H9 (cell line): ENCODE measurements around the gene RNF217. TPM values are rescaled to one million over a fixed set of nuclear protein-coding genes. Genes with fewer than 3 reads are reported as not detected.

Experiments
- DNase-seq: peaks from one replicate; pipeline ENCODE4 v3.0.0-alpha.2; 2017
- H2AFZ ChIP-seq: one replicate; pipeline ENCODE4 v1.6.1; 2013; ENCODE audit warnings: mild to moderate bottlenecking, low read length, control low read depth, moderate library complexity
- H2AK5ac ChIP-seq: 2 replicates; pipeline ENCODE4 v1.6.1; 2013; ENCODE audit warnings: low read length, control low read depth, mixed read lengths; ENCODE audit not compliant: insufficient read length
- H2BK120ac ChIP-seq: one replicate; pipeline ENCODE4 v1.6.1; 2013; ENCODE audit warnings: low read depth, mild to moderate bottlenecking, low read length, control low read depth, inconsistent platforms; ENCODE audit not compliant: poor library complexity, severe bottlenecking
- H2BK12ac ChIP-seq: 2 replicates; pipeline ENCODE4 v1.6.1; 2013; ENCODE audit warnings: low read length, control low read depth, mixed read lengths, low read depth; ENCODE audit not compliant: insufficient read length
- H2BK15ac ChIP-seq: 2 replicates; pipeline ENCODE4 v1.6.1; 2013; ENCODE audit warnings: low read depth, low read length, control low read depth
- H2BK20ac ChIP-seq: one replicate; pipeline ENCODE4 v1.6.1; 2013; ENCODE audit warnings: low read depth, mild to moderate bottlenecking, low read length, control low read depth, inconsistent platforms; ENCODE audit not compliant: poor library complexity, severe bottlenecking
- H2BK5ac ChIP-seq: 2 replicates; pipeline ENCODE4 v1.6.1; 2013; ENCODE audit warnings: low read length, control low read depth, mixed read lengths; ENCODE audit not compliant: insufficient read length
- H3K14ac ChIP-seq: 2 replicates; pipeline ENCODE4 v1.6.1; 2013; ENCODE audit warnings: low read length, control low read depth; ENCODE audit not compliant: insufficient read depth
- H3K18ac ChIP-seq: 2 replicates; pipeline ENCODE4 v1.6.1; 2013; ENCODE audit warnings: low read depth, mild to moderate bottlenecking, mixed read lengths, low read length, control low read depth; ENCODE audit not compliant: insufficient read length
- H3K23ac ChIP-seq: 2 replicates; pipeline ENCODE4 v1.6.1; 2013; ENCODE audit warnings: low read length, control low read depth, mixed read lengths, low read depth; ENCODE audit not compliant: insufficient read length
- H3K23me2 ChIP-seq: 2 replicates; pipeline ENCODE4 v1.6.1; 2013; ENCODE audit warnings: low read depth, mild to moderate bottlenecking, mixed read lengths, low read length, control low read depth; ENCODE audit not compliant: insufficient read length, poor library complexity, severe bottlenecking
- H3K27ac ChIP-seq: 2 replicates; pipeline ENCODE4 v1.5.1; 2013; ENCODE audit warnings: low read length, control low read depth, mixed read lengths, low read depth; ENCODE audit not compliant: insufficient read length
- H3K27me3 ChIP-seq: 2 replicates; pipeline ENCODE4 v1.6.1; 2013; ENCODE audit warnings: low read length, control low read depth, inconsistent platforms; ENCODE audit not compliant: insufficient read depth
- H3K4ac ChIP-seq: 2 replicates; pipeline ENCODE4 v1.6.1; 2013; ENCODE audit warnings: low read depth, mild to moderate bottlenecking, control low read depth, inconsistent platforms, low read length, moderate library complexity
- H3K4me1 ChIP-seq: 2 replicates; pipeline ENCODE4 v1.6.1; 2013; ENCODE audit warnings: low read length, control low read depth, inconsistent platforms; ENCODE audit not compliant: insufficient read depth
- H3K4me2 ChIP-seq: 2 replicates; pipeline ENCODE4 v1.6.1; 2013; ENCODE audit warnings: low read length, control low read depth, mixed read lengths; ENCODE audit not compliant: insufficient read length, insufficient read depth
- H3K56ac ChIP-seq: 2 replicates; pipeline ENCODE4 v1.6.1; 2013; ENCODE audit warnings: low read depth, mild to moderate bottlenecking, mixed read lengths, low read length, control low read depth; ENCODE audit not compliant: insufficient read length
- H3K79me1 ChIP-seq: 2 replicates; pipeline ENCODE4 v1.6.1; 2013; ENCODE audit warnings: low read depth, mild to moderate bottlenecking, moderate library complexity, low read length, control low read depth, inconsistent platforms; ENCODE audit not compliant: insufficient read depth, poor library complexity, severe bottlenecking
- H3K79me2 ChIP-seq: 2 replicates; pipeline ENCODE4 v1.6.1; 2013; ENCODE audit warnings: low read length, control low read depth, inconsistent platforms; ENCODE audit not compliant: insufficient read depth
- H3K9ac ChIP-seq: 2 replicates; pipeline ENCODE4 v1.6.1; 2013; ENCODE audit warnings: low read length, control low read depth, mixed read lengths; ENCODE audit not compliant: insufficient read length; ENCODE audit errors: extremely low read depth
- H3K9me3 ChIP-seq: one replicate; pipeline ENCODE4 v1.6.1; 2013; ENCODE audit warnings: low read depth, low read length, inconsistent platforms; ENCODE audit not compliant: control insufficient read depth
- H3T11ph ChIP-seq: one replicate; pipeline ENCODE4 v1.6.1; 2013; ENCODE audit warnings: mild to moderate bottlenecking, low read length, control low read depth, inconsistent platforms
- H4K20me1 ChIP-seq: one replicate; pipeline ENCODE4 v1.6.1; 2013; ENCODE audit not compliant: control insufficient read depth, insufficient read length, insufficient read depth
- H4K5ac ChIP-seq: 2 replicates; pipeline ENCODE4 v1.6.1; 2013; ENCODE audit warnings: low read depth, mild to moderate bottlenecking, mixed read lengths, low read length, control low read depth; ENCODE audit not compliant: insufficient read length
- H4K8ac ChIP-seq: replicated peaks from 2 replicates; pipeline ENCODE4 v1.6.1; 2013; ENCODE audit warnings: low read length, control low read depth, mixed read lengths, low read depth; ENCODE audit not compliant: insufficient read length
- H4K91ac ChIP-seq: 2 replicates; pipeline ENCODE4 v1.6.1; 2013; ENCODE audit warnings: low read depth, mild to moderate bottlenecking, moderate library complexity, mixed read lengths, low read length, control low read depth; ENCODE audit not compliant: insufficient read length
- H3K27ac Mint-ChIP-seq, 3 experiments: 2 replicates in 2 of 3; 3 replicates in 1 of 3; pipeline ENCODE4 v1.8.0; 2020 to 2021; ENCODE audit warnings: mixed read lengths in 3 of 3, mild to moderate bottlenecking in 1 of 3, moderate library complexity in 1 of 3
- H3K27me3 Mint-ChIP-seq: 2 replicates; pipeline ENCODE4 v1.8.0; 2021; ENCODE audit warnings: low read depth, mild to moderate bottlenecking, moderate library complexity, mixed read lengths
- H3K36me3 Mint-ChIP-seq, 3 experiments: 2 replicates in 2 of 3; 3 replicates in 1 of 3; pipeline ENCODE4 v1.8.0; 2020 to 2021; ENCODE audit warnings: low read depth in 3 of 3, mixed read lengths in 3 of 3; ENCODE audit not compliant: insufficient read depth in 1 of 3
- H3K4me1 Mint-ChIP-seq, 2 experiments: 2 replicates each; pipeline ENCODE4 v1.8.0; 2020; ENCODE audit warnings: mixed read lengths in 2 of 2
- H3K4me3 Mint-ChIP-seq, 2 experiments: 2 replicates in 1 of 2; 3 replicates in 1 of 2; pipeline ENCODE4 v1.8.0; 2020 to 2021; ENCODE audit warnings: mild to moderate bottlenecking in 2 of 2, mixed read lengths in 2 of 2, moderate library complexity in 1 of 2
- H3K9me3 Mint-ChIP-seq, 2 experiments: 2 replicates in 1 of 2; 3 replicates in 1 of 2; pipeline ENCODE4 v1.8.0; 2020; ENCODE audit warnings: mild to moderate bottlenecking in 2 of 2, mixed read lengths in 2 of 2, moderate library complexity in 1 of 2
- CTCF ChIP-seq: fragments of 200-600 bp; sonication (generic); conservative IDR thresholded peaks from 3 replicates; pipeline ENCODE4 v1.8.0; 2021; ENCODE audit warnings: antibody characterized with exemption, mild to moderate bottlenecking
- WGBS: extraction: QIAGEN DNeasy Blood & Tissue Kit; methylation state at CpG from one replicate; pipeline ENCODE4 v1.1.7; 2013; ENCODE audit warnings: missing lambda C conversion rate, low lambda C conversion rate, mixed read lengths; ENCODE audit not compliant: insufficient read length; ENCODE audit errors: extremely low coverage; 5-methylcytosine and 5-hydroxymethylcytosine counted together
- total RNA-seq: library from RNA; stranded (reverse); gene quantifications from 2 replicates; pipeline ENCODE4 v1.2.1, GENCODE V29; 2021

RNF217 gene
- total RNA-seq, 1 experiment from 2014 or later, result 9.6 TPM

- Histone ChIP-seq H3K23me2 (no peaks in the 10 kb centered on the region), H2AFZ (no peak overlapping the region), H4K20me1 (no peaks in the 10 kb centered on the region), H3K27me3 (no peaks in the 10 kb centered on the region), H4K8ac (no peak overlapping the region), H2BK15ac (no peak overlapping the region), H3T11ph (no peak overlapping the region), H3K56ac (no peak overlapping the region), H4K91ac (no peak overlapping the region), H3K18ac (no peak overlapping the region), H3K9me3 (no peaks in the 10 kb centered on the region), H2BK12ac (no peak overlapping the region), H3K23ac (no peak overlapping the region), H3K4me1 (no peaks in the 10 kb centered on the region; the same call in 1 of the 2 replicates), H2BK120ac (no peak overlapping the region), H2BK5ac (no peak overlapping the region), H3K79me2 (no peaks in the 10 kb centered on the region), H3K9ac (no peak overlapping the region), H3K14ac (no peak overlapping the region), H4K5ac (no peak overlapping the region), H3K27ac (no peak overlapping the region), H3K4ac (no peak overlapping the region), H2AK5ac (no peak overlapping the region), H2BK20ac (no peak overlapping the region), H3K79me1 (no peaks in the 10 kb centered on the region), H3K4me2 (no peak overlapping the region)
- Mint-ChIP-seq H3K27ac (no peak overlapping the region), H3K4me1 (peaks cover 11 to 13% of the 10 kb centered on the region in 2 experiments), H3K36me3 (no peaks in the 10 kb centered on the region), H3K4me3 (no peak overlapping the region), H3K27me3 (no peaks in the 10 kb centered on the region), H3K9me3 (no peaks in the 10 kb centered on the region)
- no CpG with 5 or more reads among the region's 3 CpGs for whole genome bisulfite sequencing
- no peak for DNase-seq
- TF ChIP-seq CTCF, result no peak
Observed at GRCh38 chr6:125073071-125073470, 110.8 kb downstream of the RNF217 start.
